ENCODE data around the gene SLC22A4. TPM values are rescaled to one million over a fixed set of nuclear protein-coding genes. Genes with fewer than 3 reads are reported as not detected.

The SLC22A4 gene
- total and polyA plus RNA-seq, 2 experiments from 2014 or later, result 24.0 to 26.0 TPM

DNA sequence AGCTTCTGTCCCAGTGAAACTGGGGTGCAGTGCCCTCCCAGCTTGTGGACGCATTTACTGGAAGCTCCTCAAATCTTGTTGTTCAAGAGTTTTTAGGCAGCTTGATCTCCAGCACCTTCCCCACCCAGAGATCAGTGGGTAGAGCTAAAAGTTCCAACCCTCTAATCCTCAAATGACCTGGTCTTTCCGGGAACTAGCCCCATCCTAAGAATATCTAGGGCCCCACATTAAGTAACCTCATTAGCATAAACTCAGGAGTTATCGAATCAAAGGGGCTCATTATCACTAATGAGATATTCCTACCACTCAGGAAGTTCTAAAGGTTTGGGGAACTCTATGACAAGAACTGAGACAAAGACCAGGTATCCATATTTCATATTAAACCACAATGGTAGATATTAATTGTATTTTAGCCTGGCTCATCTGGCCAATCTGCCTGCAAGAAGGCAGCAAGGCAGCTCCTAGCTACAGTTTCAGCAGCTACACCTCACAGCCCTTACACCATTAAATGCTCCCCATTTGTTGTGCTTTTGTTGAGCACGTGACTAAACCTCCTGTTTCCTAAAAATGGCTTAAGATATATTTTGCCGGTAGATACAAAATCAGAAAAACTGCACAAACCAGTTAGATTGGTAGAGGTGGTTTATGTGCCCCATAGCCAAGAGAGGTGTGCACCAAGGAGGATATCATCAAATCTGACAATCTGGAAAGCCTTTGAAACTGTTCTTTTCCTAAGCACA is 50.8 kb downstream of the SLC22A4 start:
- no peak for DNase-seq
- H3K9ac ChIP-seq, result no peak overlapping the region
- no peak overlapping the region for H3K4me3 ChIP-seq
- no peak overlapping the region for H3K4me2 ChIP-seq (ENCODE audit: unreplicated experiment)
- no peaks in the 10 kb centered on the region for H3K27me3 ChIP-seq (replicated peaks; ENCODE audit: insufficient read depth)
- no peaks in the 10 kb centered on the region for H3K79me2 ChIP-seq (ENCODE audit: insufficient read depth)
- H3K36me3 ChIP-seq (ENCODE audit: low read depth), result peaks cover 7% of the 10 kb centered on the region
- no peaks in the 10 kb centered on the region for H3K9me2 ChIP-seq (ENCODE audit: insufficient read depth)
- H3F3A ChIP-seq (ENCODE audit: insufficient read depth), result peaks cover 6% of the 10 kb centered on the region; the same call in 1 of the 2 replicates
- no peaks in the 10 kb centered on the region for H3K9me3 ChIP-seq (ENCODE audit: low read depth)
- H3K4me1 ChIP-seq (ENCODE audit: insufficient read depth), result no peaks in the 10 kb centered on the region
- 79 to 88% methylated on average over 5 of the region's 5 CpGs for WGBS, 2 experiments (ENCODE audit: low coverage in 1 of 2, low lambda C conversion rate in 2 of 2, missing lambda C conversion rate in 2 of 2)
- in situ Hi-C loops (cut with MboI), result no loop called here
- H4K20me1 ChIP-seq (ENCODE audit: insufficient read depth), result no peaks in the 10 kb centered on the region
- no peak overlapping the region for H3K27ac ChIP-seq
- TF ChIP-seq EZH2phosphoT487 (IDR thresholded peaks at IDR 0.05; ENCODE audit: insufficient read depth, low read depth) (no peak), EZH2 (IDR thresholded peaks at IDR 0.05; ENCODE audit: insufficient read depth, poor library complexity, severe bottlenecking) (no peak)
- no peak overlapping the region for H2AFZ ChIP-seq

DNA sequence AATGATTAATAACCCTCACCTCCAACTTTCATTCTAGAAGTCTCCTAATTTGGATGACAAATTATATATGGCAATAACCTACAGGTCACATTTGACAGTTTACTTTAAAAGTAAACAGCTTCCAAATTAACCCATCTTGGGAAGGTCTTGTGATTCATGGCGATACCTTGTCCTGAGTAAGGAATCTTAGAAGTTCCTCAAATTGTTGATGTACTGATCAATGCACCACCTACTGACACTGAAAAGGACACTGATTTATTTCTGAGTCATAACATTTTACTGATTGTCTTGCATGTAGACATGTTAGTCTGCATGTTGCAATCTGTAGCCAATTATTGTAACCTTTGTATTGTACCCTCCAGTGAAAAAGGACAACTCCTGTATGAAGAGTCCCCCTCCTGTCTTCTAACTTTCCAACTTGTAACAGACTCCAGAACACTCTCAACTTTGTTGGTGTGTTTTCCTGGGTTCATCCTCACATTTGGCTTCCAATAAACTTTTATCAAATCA is 59.3 kb downstream of the SLC22A4 start:
- Histone ChIP-seq H3K4me3 (no peak overlapping the region), H4K20me1 (ENCODE audit: insufficient read depth) (no peaks in the 10 kb centered on the region), H3K9ac (no peak overlapping the region), H3K36me3 (ENCODE audit: low read depth) (no peaks in the 10 kb centered on the region), H3K9me3 (ENCODE audit: low read depth) (no peaks in the 10 kb centered on the region), H3K27ac (no peak overlapping the region), H3K79me2 (ENCODE audit: insufficient read depth) (no peaks in the 10 kb centered on the region), H3F3A (ENCODE audit: insufficient read depth) (no peaks in the 10 kb centered on the region), H3K27me3 (replicated peaks; ENCODE audit: insufficient read depth) (no peaks in the 10 kb centered on the region), H3K9me2 (ENCODE audit: insufficient read depth) (no peaks in the 10 kb centered on the region), H3K4me1 (ENCODE audit: insufficient read depth) (no peaks in the 10 kb centered on the region), H2AFZ (no peak overlapping the region), H3K4me2 (ENCODE audit: unreplicated experiment) (no peak overlapping the region)
- 88 to 100% methylated on average over 1 of the region's 1 CpG for WGBS, 2 experiments (ENCODE audit: low coverage in 1 of 2, low lambda C conversion rate in 2 of 2, missing lambda C conversion rate in 2 of 2)
- in situ Hi-C loops (cut with MboI), result no loop called here
- TF ChIP-seq EZH2phosphoT487 (IDR thresholded peaks at IDR 0.05; ENCODE audit: insufficient read depth, low read depth) (no peak), EZH2 (IDR thresholded peaks at IDR 0.05; ENCODE audit: insufficient read depth, poor library complexity, severe bottlenecking) (no peak)
- no peak for DNase-seq

DNA sequence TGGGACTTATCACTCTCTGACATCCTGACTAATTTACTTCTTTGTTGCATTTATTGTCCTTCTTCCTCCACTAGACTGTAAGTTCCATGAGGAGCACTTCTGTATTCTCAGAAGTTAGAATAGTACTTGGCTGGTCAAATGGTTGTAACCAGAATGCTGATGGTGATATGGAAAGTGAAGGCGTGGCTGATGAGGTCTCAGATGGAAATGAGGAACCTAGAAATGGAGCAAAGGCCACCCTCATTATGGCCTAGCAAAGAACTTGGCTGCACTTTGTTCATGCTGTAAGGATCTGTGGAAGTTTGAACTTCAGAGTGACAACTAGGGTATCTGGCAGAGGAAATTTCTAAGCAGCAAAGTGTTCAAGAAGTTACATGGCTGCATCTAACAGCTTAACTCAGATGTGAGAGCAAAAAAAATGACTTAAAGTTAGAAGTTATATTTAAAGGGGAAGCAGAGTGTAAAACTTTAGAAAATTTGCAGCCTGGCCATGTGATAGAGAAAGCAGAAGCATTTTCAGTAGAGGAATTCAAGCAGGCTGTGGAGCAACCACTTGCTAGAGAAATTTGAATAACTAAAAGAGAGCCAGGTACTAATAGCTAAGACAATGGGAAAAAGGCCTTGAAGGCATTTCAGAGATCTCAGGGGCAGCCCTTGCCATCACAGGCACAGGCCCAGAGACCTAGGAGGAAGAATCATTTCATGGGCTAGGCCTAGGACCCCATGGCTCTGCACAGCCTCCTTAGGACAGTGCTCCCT is 60.4 kb downstream of the SLC22A4 start:
- Histone ChIP-seq H2AFZ (no peak overlapping the region), H3K27ac (no peak overlapping the region), H3K4me3 (no peak overlapping the region), H3K79me2 (ENCODE audit: insufficient read depth) (no peaks in the 10 kb centered on the region), H3K9ac (no peak overlapping the region), H3K4me2 (ENCODE audit: unreplicated experiment) (no peak overlapping the region), H3K27me3 (replicated peaks; ENCODE audit: insufficient read depth) (no peaks in the 10 kb centered on the region), H4K20me1 (ENCODE audit: insufficient read depth) (no peaks in the 10 kb centered on the region), H3K9me3 (ENCODE audit: low read depth) (no peaks in the 10 kb centered on the region), H3F3A (ENCODE audit: insufficient read depth) (no peaks in the 10 kb centered on the region), H3K9me2 (ENCODE audit: insufficient read depth) (no peaks in the 10 kb centered on the region), H3K4me1 (ENCODE audit: insufficient read depth) (no peaks in the 10 kb centered on the region), H3K36me3 (ENCODE audit: low read depth) (no peaks in the 10 kb centered on the region)
- TF ChIP-seq EZH2phosphoT487 (IDR thresholded peaks at IDR 0.05; ENCODE audit: insufficient read depth, low read depth) (no peak), EZH2 (IDR thresholded peaks at IDR 0.05; ENCODE audit: insufficient read depth, poor library complexity, severe bottlenecking) (no peak)
- no peak for DNase-seq
- 91 to 94% methylated on average over 1 of the region's 1 CpG for WGBS, 2 experiments (ENCODE audit: low coverage in 1 of 2, low lambda C conversion rate in 2 of 2, missing lambda C conversion rate in 2 of 2)
- in situ Hi-C loops (cut with MboI), result no loop called here

DNA sequence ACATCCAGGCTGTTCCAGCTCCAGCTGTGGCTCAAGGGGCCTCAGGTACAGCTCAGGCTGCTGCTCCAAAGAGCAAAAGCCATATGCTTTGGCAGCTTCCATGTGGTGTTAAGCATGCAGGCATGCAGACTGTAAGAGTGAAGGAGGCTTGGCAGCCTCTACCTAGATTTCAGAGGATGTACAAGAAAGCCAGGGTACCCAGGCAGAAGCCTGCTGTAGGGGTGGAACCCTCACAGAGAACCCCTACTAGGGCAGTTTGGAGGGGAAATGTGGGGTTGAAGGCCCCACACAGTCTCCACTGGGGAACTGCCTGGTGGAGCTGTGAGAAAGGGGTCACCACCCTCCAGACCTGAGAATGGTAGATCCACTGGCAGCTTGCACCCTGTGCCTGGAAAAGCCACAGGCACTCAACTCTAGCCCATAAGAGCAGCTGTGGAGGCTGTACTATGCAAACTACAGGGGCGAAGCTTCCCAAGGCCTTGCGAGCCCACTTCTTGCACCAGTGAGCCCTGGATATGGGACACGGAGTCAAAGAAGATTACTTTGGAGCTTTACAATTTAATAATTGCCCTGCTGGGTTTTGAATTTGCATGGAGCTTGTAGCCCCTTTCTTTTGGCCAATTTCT is 61.1 kb downstream of the SLC22A4 start:
- 90% methylated on average over 3 of the region's 3 CpGs for WGBS, 2 experiments (ENCODE audit: low coverage in 1 of 2, low lambda C conversion rate in 2 of 2, missing lambda C conversion rate in 2 of 2)
- Histone ChIP-seq H3K4me3 (no peak overlapping the region), H3K79me2 (ENCODE audit: insufficient read depth) (no peaks in the 10 kb centered on the region), H3K36me3 (ENCODE audit: low read depth) (no peaks in the 10 kb centered on the region), H3F3A (ENCODE audit: insufficient read depth) (no peaks in the 10 kb centered on the region), H3K9me3 (ENCODE audit: low read depth) (no peaks in the 10 kb centered on the region), H4K20me1 (ENCODE audit: insufficient read depth) (no peaks in the 10 kb centered on the region), H2AFZ (no peak overlapping the region), H3K4me1 (ENCODE audit: insufficient read depth) (no peaks in the 10 kb centered on the region), H3K27me3 (replicated peaks; ENCODE audit: insufficient read depth) (no peaks in the 10 kb centered on the region), H3K4me2 (ENCODE audit: unreplicated experiment) (no peak overlapping the region), H3K9ac (no peak overlapping the region), H3K9me2 (ENCODE audit: insufficient read depth) (no peaks in the 10 kb centered on the region), H3K27ac (no peak overlapping the region)
- DNase-seq, result no peak
- no peak for TF ChIP-seq EZH2 (IDR thresholded peaks at IDR 0.05; ENCODE audit: insufficient read depth, poor library complexity, severe bottlenecking)
- TF ChIP-seq EZH2phosphoT487 (IDR thresholded peaks at IDR 0.05; ENCODE audit: insufficient read depth, low read depth), result no peak
- in situ Hi-C loops (cut with MboI), result no loop called here

All from GM23248 (cell line).